Testis (tissue), 3 donors: ENCODE results near the gene COQ8A. TPM values are rescaled to one million over a fixed set of nuclear protein-coding genes. Genes with fewer than 3 reads are reported as not detected.

Source experiments
- DNase-seq: peaks from one replicate; pipeline ENCODE4 v3.0.0-alpha.2; 2019
- H3K27ac ChIP-seq, 2 donors: fragments of 200-600 bp; sonication (generic); one replicate each; pipeline ENCODE4 v1.5.1; 2019
- H3K27me3 ChIP-seq: fragments of 200-600 bp; sonication (generic); one replicate; pipeline ENCODE4 v1.5.1; 2019
- H3K36me3 ChIP-seq: fragments of 200-600 bp; sonication (generic); one replicate; pipeline ENCODE4 v1.5.1; 2017; ENCODE audit warnings: low read depth; ENCODE audit errors: missing control alignments
- H3K4me1 ChIP-seq: fragments of 200-600 bp; sonication (generic); one replicate; pipeline ENCODE4 v1.5.1; 2019
- H3K4me3 ChIP-seq, 2 donors: fragments of 200-600 bp; sonication (generic); one replicate each; pipeline ENCODE4 v1.5.1; 2017 to 2019
- H3K9me3 ChIP-seq: fragments of 200-600 bp; sonication (generic); one replicate; pipeline ENCODE4 v1.5.1; 2017
- CTCF ChIP-seq, 3 experiments: fragments of 450-650 bp in 2 of 3; fragments of 200-600 bp in 1 of 3; sonication (generic) in 1 of 3; IDR thresholded peaks; one replicate each; pipeline ENCODE4 v1.5.1; 2016 to 2019; ENCODE audit warnings: antibody characterized with exemption in 3 of 3, mild to moderate bottlenecking in 2 of 3, moderate library complexity in 1 of 3
- POLR2A ChIP-seq: fragments of 450-650 bp; IDR thresholded peaks from one replicate; pipeline ENCODE4 v1.6.1; 2017; ENCODE audit warnings: antibody characterized with exemption, mild to moderate bottlenecking, moderate library complexity
- WGBS, 2 donors: methylation state at CpG; one replicate each; pipeline ENCODE4 v1.1.5; 2018; 5-methylcytosine and 5-hydroxymethylcytosine counted together
- intact Hi-C: fragments of 100-400 bp; cut with DNase I; formaldehyde crosslinking; loops from one replicate; pipeline ENCODE4 v1.15.1; 2023; ENCODE audit warnings: low total_unique reads
- polyA plus RNA-seq: library from polyadenylated mRNA; stranded (reverse); fragments of 350-450 nt; fragmentation: Illumina TruSeq; extraction: RNeasy Lipid Tissue Mini Kit (QIAGEN cat#74804); gene quantifications from one replicate; pipeline ENCODE4 v1.2.3, GENCODE V29; 2014; ENCODE audit warnings: low read depth, low replicate concordance; ENCODE audit not compliant: insufficient read depth
- total RNA-seq, 2 donors: library from RNA; depleted of rRNA; stranded (reverse); fragments of >200 nt; gene quantifications; one replicate each; pipeline ENCODE4 v1.2.3, GENCODE V29; 2016

Gene COQ8A
- total and polyA plus RNA-seq, 3 donors from 2014 or later: 34.4 to 46.8 (median 39.2) TPM

- whole genome bisulfite sequencing, 2 donors: 87 to 92% methylated on average over 6 of the region's 6 CpGs
- intact Hi-C loops: no loop called here
- no peak for DNase-seq
- H3K4me3 ChIP-seq: no peak overlapping the region
- H3K9me3 ChIP-seq: no peaks in the 10 kb centered on the region
- H3K27ac ChIP-seq: peak overlapping the region in 1 of 2 donors; percentile 66
- no peaks in the 10 kb centered on the region for H3K36me3 ChIP-seq
- peaks cover 29% of the 10 kb centered on the region for H3K4me1 ChIP-seq
- no peaks in the 10 kb centered on the region for H3K27me3 ChIP-seq
- TF ChIP-seq CTCF (IDR thresholded peaks at IDR 0.05) (no peak), POLR2A (no peak)
Observed at GRCh38 chr1:226972931-226973330, 32.8 kb downstream of the COQ8A start.

- WGBS, 2 donors: 77 to 81% methylated on average over 5 of the region's 5 CpGs
- Histone ChIP-seq H3K27me3 (no peaks in the 10 kb centered on the region), H3K27ac (peak overlapping the region; percentile 66), H3K36me3 (no peaks in the 10 kb centered on the region), H3K4me3 (no peak overlapping the region), H3K4me1 (peaks cover 29% of the 10 kb centered on the region), H3K9me3 (no peaks in the 10 kb centered on the region)
- intact Hi-C loops: no loop called here
- TF ChIP-seq CTCF (IDR thresholded peaks at IDR 0.05) (no peak), POLR2A (no peak)
- peak; percentile 72 for DNase-seq
Observed at GRCh38 chr1:226973371-226973897, 33.3 kb downstream of the COQ8A start.

- Histone ChIP-seq H3K27ac (peak overlapping the region; percentile 66), H3K9me3 (no peaks in the 10 kb centered on the region), H3K27me3 (no peaks in the 10 kb centered on the region), H3K4me1 (peaks cover 29% of the 10 kb centered on the region), H3K4me3 (no peak overlapping the region), H3K36me3 (no peaks in the 10 kb centered on the region)
- WGBS, 2 donors: 35 to 48% methylated on average over 7 to 10 of the region's 11 CpGs
- no peak for TF ChIP-seq POLR2A
- no peak for TF ChIP-seq CTCF (IDR thresholded peaks at IDR 0.05)
- intact Hi-C loops: no loop called here
- DNase-seq: peak; percentile 61
Observed at GRCh38 chr1:226973898-226974543, 33.9 kb downstream of the COQ8A start.

GRCh38 chr1:226974544-226975258 is 34.6 kb downstream of the COQ8A start:
- peak; percentile 37 for DNase-seq

More at GRCh38 chr1:226974544-226975258, 34.6 kb downstream of the COQ8A start:
- Histone ChIP-seq H3K27me3 (no peaks in the 10 kb centered on the region), H3K36me3 (no peaks in the 10 kb centered on the region), H3K4me1 (peaks cover 29% of the 10 kb centered on the region), H3K27ac (peak overlapping the region; percentile 66), H3K9me3 (no peaks in the 10 kb centered on the region), H3K4me3 (no peak overlapping the region)
- WGBS, 2 donors: 42 to 48% methylated on average over 14 of the region's 14 CpGs
- intact Hi-C loops: no loop called here
- TF ChIP-seq CTCF (IDR thresholded peaks at IDR 0.05): no peak
- no peak for TF ChIP-seq POLR2A
